RPMI7951 (cell line): ENCODE measurements around the gene GPX3. TPM values are rescaled to one million over a fixed set of nuclear protein-coding genes. Genes with fewer than 3 reads are reported as not detected.

Source experiments
- DNase-seq: peaks from one replicate; pipeline ENCODE4 v3.0.0-alpha.2; 2012; ENCODE audit warnings: low read depth
- total RNA-seq: library from RNA; depleted of rRNA; stranded (reverse); fragments of >200 nt; shearing (Covaris generic); gene quantifications from 2 replicates; pipeline ENCODE4 v1.2.3, GENCODE V29; 2014

The GPX3 gene
- total RNA-seq, 1 experiment from 2014 or later = 4.4 TPM

DNA sequence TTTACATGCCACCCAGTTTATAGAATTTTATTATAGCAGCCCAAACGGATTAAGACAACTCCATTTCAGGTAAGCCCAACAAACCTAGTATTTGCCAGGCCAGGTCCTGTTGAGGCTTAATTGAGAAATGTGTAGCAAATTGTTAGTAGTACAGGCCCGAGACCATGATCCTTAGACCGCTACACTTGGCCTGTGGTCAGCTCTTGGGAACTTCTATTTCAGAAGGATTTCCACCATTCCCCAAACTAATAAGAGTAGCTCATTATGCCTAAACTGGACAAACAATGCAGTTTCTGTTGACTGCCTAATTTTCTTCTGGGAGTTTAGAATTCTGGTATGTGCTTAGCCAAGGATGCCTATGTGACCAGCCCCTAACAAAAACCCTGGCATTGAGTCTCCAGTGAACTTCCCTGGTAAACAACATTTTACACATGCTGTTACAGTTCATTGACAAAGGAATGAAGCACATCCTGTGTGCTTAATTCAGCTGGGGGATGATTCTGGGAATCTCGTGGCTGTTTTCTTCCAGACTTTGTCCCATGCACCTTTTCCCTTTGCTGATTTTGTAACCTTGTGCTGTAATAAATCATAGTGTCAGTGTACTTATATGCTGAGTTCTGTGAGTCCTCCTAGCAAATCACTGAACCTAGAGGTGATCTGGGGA is 5.6 kb upstream of the GPX3 start:
- DNase-seq = no peak

DNA sequence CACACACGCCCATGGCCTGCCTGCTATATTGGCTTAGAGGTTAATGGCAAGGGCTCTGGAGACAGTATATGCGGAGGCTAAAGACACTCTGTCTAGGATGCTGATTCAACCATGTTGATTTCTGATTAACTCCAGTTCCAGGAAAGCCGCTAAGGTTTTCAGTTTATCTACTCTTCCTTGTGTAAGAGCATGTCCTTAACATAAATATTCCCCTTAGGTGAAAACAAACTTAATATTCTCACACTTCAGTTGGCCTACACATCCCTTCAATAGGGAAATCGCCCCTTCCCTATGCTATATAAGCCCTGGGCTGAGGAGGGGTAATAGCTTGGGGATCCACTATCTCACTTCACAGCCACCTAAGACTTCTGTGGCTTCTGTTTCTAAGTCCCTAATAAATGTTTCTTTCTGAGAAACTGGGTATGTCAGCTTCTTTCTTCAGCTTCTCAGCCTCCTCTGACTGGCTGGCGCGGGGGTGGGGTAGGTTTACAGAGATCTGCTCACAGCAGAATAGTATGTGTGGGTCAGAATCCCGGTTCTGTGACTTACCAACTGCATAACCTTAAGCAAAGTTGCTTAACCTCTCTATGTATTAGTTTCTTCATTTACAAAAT is 4.3 kb upstream of the GPX3 start:
- no peak for DNase-seq

DNA sequence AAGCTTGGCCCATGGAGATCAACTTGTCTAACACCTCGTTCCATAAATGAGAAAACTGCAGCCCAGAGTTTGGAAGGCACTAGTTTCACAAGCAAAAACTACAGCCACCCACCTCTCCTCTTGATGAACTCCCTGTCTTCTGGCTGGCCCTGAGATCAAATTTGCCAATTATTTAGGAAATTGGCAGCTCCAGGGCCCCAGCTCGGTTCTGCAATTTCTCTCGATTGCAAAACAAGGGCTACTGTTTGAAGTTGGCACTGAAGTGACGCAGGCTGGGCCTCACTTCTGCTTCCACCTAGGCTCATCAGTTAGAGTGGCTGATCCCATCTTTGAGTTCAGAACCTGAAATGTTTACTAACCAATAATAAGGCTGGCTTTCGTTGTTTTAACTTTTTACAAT is 3.7 kb upstream of the GPX3 start:
- DNase-seq = no peak

DNA sequence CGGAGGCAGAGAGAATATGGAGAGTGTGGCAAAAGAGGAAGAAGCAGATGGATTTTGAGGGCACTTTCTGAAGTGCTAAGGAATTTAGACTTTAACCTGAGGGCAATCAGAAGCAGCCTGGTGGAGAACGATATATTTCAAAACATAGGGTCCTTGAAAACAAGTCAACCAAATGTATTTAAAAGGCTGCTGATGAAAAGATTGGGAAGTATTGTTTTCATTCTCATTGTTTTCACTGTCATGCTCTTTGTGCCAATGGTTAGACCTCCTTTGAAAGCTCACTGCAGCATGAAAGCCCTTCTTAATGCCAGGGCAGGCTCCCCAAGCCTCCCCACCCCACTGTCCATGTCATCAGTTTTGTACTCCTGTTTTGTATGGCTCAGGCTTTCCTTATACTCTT is 2.5 kb upstream of the GPX3 start:
- DNase-seq = no peak

DNA sequence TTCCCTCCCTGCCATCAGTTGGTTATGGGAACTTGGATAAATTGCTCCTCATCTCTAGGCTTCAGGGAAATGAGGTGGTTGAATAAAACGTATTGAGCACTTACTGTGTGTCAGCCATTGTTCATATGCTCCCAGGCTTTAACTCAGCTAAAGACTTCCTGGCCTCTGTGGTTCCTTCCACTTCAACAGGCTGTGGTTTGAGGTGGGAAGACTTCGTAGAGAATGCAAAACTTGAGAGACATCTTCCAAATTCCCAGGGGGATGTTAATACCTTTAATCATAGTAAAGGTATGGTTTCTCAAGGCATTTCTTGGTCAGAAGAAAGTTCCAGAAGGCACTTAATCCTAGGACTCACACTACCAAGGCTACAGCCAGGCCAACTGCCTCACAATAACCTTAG is 1.5 kb upstream of the GPX3 start:
- DNase-seq = no peak

DNA sequence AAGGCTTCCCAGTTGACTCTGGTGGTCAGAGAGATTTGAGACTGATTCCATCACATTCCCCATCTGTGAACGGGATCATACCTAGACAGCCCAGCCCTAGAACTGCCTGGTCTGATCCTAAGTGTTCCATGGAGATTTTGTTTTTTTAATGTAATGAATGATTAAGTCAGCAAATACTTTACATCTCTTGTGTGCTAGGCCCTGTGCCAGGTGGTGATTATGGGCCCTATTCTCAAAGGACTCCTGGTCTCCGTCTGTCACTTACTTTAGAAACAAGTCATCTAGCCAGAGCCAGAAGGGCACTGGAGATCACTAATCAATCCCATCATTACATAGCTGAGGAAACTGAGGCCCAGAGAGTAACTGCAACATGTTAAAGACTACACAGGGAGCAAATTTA is 1.1 kb upstream of the GPX3 start:
- no peak for DNase-seq

DNA sequence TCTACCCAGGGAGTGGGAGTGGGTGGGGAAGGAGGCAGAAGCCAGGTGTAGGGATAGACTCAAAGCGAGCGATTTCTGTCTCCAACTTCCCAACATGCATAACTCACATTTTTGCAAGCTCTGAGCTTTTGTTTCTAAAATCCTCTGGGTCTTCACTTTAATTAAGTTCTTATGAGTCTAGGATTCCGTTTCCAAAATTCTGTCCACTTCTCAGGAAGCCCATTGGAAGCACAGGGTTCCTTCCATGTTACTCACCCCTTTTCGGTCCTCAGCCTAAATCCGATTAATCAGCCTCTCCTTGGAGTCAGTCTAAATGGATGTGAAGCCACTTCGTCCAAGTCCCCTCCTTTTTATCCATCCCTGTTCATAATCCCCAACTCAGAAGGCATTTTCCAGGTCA is 1.4 kb downstream of the GPX3 start:
- DNase-seq = no peak

DNA sequence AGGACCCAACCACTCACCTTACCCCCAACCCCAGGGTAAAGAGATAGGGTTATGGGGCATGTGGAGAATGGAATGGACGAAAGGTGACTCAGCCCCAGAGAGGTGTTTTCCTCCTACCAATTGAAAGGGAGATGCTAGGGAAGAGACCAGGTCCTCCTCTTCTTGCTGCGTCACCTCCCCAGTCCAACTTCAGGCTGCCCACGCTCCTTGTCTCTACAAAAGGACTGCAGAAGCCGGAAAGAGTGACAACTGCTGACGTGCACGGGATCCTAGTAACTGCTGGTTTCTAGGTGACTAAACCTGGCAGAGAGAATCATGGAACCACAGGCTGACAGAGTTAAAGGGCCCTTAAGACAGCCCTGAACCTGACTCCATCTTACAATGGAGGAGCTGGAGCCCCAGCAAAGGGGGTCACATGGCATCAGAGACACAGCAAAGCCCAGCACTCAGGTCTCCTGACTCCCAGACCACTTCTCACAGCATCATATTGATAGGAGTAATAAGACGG is 2.2 kb downstream of the GPX3 start:
- DNase-seq = no peak

DNA sequence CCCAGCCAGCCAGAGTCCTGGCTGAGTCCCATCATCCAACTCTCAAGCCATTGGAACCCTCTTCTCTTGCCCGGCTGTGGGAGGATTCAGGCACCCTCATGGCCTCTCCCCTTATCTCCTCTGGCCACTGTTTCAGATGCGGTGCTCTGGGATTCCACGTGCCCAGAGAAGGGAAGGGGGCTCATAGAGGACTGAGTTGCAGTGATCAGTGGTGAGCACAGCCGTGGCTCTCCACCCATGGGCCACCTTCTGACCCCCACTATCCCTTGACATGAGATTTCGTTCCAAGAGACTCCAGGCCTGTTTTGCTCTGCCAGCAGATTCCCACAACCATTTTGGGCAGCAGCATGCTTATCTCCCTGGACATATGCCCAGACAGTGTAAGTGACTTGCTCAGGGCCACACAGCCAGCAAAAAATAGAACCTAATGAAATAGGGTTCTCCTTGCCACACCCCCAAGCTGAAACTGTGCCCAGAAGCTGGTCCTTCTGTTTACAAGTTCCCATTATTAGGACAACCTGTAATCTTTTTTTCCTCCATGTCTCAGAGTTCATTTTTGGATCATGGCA is 2.7 kb downstream of the GPX3 start:
- peak; percentile 42 for DNase-seq

DNA sequence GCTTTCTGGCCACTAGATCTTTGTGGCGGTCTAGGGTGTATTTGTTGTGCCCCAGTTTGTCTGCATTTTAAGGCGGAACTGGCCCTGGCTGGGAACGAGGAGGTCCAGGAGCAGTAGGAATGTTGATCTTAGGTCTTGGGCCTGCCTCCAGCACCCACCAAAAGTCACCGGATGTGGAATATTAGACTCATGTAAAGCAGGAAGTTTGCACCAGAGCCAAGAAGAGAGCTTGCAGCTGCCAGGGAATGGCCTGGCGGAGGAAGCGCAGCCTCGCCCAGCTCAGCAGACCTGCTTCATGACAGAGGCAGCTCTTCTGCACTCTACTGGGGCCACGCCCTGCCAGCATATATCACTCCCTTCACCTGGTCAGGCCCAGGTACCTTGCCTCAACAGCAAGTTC is 3.3 kb downstream of the GPX3 start:
- DNase-seq = no peak

DNA sequence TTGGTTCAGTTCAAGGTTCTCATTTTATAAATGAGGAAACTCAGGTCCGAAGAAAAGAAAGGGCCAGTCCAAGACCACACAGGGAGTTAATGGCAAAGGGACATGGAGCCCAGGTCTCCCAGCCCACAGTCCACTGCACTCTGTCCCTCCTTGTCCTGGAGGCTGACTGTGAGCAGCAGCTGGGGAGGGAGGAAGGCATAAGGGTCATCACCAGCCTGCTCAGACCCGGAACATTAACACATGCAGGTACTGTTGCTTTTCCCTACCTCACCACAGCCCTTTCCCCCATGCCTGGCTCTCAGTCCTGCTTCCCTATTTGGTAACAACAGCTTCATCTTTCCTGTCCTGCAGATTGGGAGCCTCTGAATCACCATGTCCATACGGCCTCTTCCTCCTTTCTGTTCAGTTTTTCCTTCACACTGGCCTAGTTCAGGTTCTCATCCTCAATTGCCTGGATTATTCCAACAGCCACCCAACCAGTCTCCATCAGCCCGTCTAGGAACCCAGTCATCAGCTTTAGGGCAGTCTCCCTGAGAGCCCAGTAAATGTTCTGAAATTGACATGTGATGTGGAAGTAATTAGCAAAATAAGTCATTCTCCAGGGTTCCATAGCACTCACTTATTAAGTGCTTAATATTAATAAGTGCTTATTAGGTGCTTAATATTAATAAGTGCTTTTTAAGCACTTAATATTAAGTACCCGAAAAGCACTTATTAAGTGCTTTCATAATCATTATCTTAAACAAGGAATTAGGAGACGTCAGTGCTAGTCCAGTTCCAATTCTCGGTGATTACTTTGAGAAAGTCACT is 4.3 kb downstream of the GPX3 start:
- DNase-seq = no peak

DNA sequence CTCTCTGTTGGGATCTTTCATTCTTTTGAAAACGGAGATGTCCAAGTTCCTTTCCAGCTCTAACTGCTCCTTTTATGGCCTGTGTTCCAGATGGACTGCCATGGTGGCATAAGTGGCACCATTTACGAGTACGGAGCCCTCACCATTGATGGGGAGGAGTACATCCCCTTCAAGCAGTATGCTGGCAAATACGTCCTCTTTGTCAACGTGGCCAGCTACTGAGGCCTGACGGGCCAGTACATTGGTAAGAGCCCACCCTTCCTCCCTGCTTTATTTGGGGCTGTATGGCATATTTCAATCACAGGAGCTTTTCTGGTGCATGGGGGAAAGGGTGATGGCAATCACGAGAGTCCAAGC is 4.8 kb downstream of the GPX3 start:
- no peak for DNase-seq

DNA sequence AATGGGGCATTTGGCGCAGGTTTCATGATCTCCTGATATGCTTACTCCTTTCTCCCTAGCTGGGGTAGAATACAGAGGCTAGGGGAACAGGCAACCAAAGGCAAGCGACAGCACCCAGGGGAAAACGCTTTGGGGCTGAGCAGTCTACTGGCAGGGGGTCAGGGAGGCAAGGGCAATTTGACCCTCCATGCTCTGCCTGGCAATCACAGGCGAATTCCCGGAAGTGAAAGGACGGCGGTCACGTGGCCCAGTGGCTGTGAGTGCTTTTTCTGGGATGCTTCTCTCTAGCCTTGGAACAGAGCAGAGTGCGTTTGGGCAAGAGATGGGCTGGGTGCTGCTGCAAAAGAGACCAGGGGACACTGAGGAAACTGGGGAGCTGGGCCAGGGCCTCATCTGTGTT is 5.7 kb downstream of the GPX3 start:
- no peak for DNase-seq

DNA sequence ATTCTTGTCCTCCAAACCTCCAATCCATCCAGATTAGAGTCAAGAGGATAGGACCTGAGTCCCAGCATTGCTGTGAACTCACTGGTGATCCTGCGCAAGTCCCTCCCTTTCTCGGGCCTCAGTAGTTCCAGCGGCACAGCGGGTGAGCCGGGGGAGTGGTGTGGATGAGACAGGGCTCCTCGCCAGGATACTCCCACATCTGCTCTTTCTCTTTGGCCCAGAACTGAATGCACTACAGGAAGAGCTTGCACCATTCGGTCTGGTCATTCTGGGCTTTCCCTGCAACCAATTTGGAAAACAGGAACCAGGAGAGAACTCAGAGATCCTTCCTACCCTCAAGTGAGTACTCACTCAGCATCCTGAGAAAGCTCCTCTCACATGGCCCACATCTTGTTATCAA is 6.3 kb downstream of the GPX3 start:
- no peak for DNase-seq

DNA sequence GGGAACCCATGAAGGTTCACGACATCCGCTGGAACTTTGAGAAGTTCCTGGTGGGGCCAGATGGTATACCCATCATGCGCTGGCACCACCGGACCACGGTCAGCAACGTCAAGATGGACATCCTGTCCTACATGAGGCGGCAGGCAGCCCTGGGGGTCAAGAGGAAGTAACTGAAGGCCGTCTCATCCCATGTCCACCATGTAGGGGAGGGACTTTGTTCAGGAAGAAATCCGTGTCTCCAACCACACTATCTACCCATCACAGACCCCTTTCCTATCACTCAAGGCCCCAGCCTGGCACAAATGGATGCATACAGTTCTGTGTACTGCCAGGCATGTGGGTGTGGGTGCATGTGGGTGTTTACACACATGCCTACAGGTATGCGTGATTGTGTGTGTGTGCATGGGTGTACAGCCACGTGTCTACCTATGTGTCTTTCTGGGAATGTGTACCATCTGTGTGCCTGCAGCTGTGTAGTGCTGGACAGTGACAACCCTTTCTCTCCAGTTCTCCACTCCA is 7.6 kb downstream of the GPX3 start:
- no peak for DNase-seq

DNA sequence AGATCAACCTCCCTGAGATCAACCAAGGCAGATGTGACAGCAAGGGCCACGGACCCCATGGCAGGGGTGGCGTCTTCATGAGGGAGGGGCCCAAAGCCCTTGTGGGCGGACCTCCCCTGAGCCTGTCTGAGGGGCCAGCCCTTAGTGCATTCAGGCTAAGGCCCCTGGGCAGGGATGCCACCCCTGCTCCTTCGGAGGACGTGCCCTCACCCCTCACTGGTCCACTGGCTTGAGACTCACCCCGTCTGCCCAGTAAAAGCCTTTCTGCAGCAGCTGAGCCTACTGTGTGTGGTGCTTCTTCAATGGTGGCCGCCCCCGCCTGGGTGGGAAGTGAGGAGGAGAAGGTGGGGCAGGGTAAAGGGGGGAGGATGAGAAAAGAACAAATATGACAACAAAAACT is 8.3 kb downstream of the GPX3 start:
- no peak for DNase-seq

DNA sequence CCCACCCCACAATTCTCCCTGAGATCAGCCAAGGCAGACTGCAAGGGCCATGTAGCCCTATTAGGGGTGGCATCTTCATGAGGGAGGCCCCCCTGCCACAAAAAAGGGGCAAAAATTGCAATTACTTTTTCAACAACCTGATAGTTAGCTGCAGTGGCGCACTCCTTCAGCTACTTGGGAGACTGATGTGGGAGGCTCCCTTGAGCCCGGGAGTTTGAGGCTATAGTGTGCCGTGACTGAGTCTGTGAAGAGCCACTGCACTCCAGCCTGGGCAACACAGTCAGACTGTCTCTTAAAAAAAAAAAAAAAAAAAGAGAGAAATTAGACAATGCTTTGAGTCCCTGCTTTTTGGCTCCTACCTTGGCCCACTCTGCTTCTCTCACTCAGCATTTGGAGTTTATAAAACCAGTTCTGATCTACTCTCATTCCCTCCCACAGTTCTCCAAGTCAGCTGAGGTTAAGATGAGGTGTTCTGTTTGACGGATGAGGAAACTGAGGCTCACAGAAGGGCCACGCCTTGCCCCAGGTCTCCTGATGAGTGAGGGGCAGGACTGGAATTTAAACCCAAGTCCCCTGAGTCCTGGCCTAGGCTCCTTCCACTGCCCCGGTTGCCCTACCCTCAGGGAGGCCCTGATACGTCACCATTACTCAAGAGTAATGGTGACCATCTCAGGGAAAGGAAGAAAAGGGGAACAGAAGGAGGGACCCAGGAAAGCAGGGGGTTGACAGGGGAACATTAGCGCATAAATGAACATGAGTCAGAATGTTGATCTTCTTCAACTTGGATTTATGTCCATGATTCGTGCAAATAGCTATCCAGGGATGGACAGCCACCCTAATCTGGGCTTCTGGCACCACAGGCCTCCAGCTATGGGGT is 9.0 kb downstream of the GPX3 start:
- no peak for DNase-seq

DNA sequence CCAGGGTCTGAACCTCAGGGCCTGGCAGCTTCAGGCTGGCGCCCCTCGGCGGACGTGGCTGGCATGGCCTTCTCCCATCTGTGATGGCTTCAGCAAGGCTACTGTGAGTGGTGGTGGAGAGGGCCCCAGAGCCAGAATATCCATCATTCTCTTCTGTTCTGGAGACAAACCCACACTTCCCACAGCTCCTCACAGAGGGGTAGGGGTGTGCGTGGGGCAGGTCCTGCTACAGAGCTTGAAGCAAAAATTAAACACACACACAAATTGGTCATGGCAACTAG is 9.6 kb downstream of the GPX3 start:
- no peak for DNase-seq

DNA sequence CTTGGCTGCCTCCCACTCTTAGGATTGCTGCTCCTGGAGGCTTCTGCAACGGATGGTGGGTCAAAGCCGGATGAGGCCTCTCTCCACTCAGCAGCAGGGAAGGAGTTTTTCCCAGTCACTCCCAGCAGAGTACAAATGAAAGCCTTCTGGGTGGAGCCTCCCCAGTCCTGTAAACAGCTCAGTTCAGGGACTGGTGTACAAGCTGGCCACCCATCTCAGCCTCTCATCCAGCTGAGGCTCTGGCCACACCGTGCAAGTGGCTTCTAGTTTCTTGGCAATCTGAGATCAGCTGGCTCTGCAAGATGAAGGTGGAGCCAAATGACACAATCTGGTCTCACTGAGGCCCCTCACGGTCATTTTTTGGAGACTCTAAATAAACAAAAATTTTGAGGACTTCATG is 10.0 kb downstream of the GPX3 start:
- no peak for DNase-seq

DNA sequence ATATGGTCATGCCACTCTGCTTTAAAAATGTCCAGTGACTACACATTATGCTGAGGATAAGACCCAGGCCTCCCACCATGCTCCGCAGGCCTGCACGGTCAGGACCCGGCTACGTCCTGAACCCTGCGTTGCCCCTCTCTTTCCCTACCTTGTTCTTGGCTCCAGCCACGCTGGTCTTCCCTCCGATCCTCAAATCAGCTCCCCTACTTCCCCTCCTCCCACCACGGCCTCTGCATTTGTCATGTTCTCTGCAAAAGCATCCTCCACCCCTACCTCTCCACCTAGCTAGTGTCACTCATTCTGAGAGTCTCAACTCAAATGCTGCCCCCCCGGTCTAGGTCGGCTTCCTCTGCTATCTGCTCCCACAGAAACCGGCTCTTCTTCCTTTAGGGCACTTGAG is 11.2 kb downstream of the GPX3 start:
- no peak for DNase-seq

DNA sequence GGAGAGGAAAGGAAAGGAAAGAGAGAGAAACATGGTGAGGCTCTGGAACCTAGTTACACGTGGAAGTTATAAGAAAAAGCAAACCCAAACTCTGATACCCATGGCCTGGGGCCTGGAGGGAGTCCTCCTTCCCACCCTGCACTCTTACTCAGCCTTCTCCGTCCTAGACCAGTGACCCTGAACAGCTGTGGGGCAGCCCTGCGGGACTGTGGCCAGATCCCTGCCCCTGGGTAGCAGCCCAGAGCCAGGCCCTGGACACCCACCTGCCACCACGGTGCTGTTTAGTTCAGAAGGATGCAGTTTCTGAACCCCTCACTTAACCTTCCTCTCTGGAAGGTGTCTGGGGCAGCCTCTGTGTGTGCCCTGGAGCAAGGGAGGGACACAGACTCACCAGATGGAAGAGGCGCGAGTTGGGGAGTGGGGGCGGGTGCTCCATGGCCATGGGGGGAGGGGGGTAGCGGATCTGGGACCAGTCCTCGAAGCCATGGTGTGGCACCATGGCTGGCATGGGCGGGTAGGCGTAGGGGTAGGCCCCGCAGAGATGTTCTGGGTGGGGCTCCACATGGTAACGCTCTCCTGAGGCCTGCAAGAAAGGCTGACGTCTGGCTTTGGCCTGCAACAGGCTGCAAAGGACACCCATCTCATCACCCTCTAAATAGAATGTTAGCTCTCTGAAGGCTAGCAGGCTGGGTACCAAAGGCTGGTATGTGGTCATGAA is 13.0 kb downstream of the GPX3 start:
- no peak for DNase-seq
